GM19452 (cell line): ENCODE results near the gene LAPTM5.
"Not testable (repeated sequence)": the region's sequence is repeated elsewhere in the genome, so short reads cannot be mapped to it uniquely, and the experiment has no call there.

Experiments used
- ATAC-seq: cut with Tn5 transposase; IDR thresholded peaks from one replicate; pipeline ENCODE4 v1.9.1; 2021; ENCODE audit not compliant: unreplicated experiment

LAPTM5 gene

GRCh38 chr1:30773722-30774358, 16.3 kb upstream of the LAPTM5 start:
- no peak for ATAC-seq

- no peak for ATAC-seq
These were observed 13.4 kb upstream of the LAPTM5 start for GRCh38 chr1:30771005-30771404.

GRCh38 chr1:30770150-30770549, 12.6 kb upstream of the LAPTM5 start:
- no peak for ATAC-seq

GRCh38 chr1:30768830-30769718, 11.5 kb upstream of the LAPTM5 start:
- ATAC-seq: no peak

- ATAC-seq: no peak
These were observed 10.7 kb upstream of the LAPTM5 start for GRCh38 chr1:30768159-30768829.

GRCh38 chr1:30766948-30767347, 9.4 kb upstream of the LAPTM5 start:
- ATAC-seq: not testable (repeated sequence)

- no peak for ATAC-seq
These were observed 8.2 kb upstream of the LAPTM5 start for GRCh38 chr1:30765556-30766434.

- no peak for ATAC-seq
These were observed 7.5 kb upstream of the LAPTM5 start for GRCh38 chr1:30764939-30765555.

- no peak for ATAC-seq
These were observed 6.8 kb upstream of the LAPTM5 start for GRCh38 chr1:30764396-30764795.

- no peak for ATAC-seq
These were observed 6.2 kb upstream of the LAPTM5 start for GRCh38 chr1:30763651-30764248.

- ATAC-seq: no peak
These were observed 5.5 kb upstream of the LAPTM5 start for GRCh38 chr1:30762930-30763650.

GRCh38 chr1:30762152-30762929, 4.8 kb upstream of the LAPTM5 start:
- no peak for ATAC-seq

- no peak for ATAC-seq
These were observed 4.0 kb upstream of the LAPTM5 start for GRCh38 chr1:30761381-30762151.

- no peak for ATAC-seq
These were observed 3.2 kb upstream of the LAPTM5 start for GRCh38 chr1:30760596-30761324.

GRCh38 chr1:30759718-30760281, 2.2 kb upstream of the LAPTM5 start:
- ATAC-seq: no peak

- ATAC-seq: no peak
These were observed 1.3 kb upstream of the LAPTM5 start for GRCh38 chr1:30758785-30759380.
